ENCODE results near the gene PTTG1.

The PTTG1 gene

GRCh38 chr5:160418561-160419457 lies 2.8 kb upstream of the PTTG1 start, which contains the start of gene SLU7:
TSS of gene SLU7 (minus strand) at chr5:160419081. CDS start at chr5:160415294, 3,787 bp downstream.
- TF ChIP-seq FOXP2 (optimal IDR thresholded peaks at IDR 0.05; ENCODE audit: borderline replicate concordance, extremely low read depth, extremely low read length, insufficient read depth) (peak; percentile 66), SIN3A (IDR thresholded peaks at IDR 0.05; ENCODE audit: borderline replicate concordance, insufficient read depth, low read length) (no peak), POLR2AphosphoS5 (IDR thresholded peaks at IDR 0.05; ENCODE audit: low read depth, low read length) (peak; percentile 77), TAF1 (IDR thresholded peaks at IDR 0.05; ENCODE audit: borderline replicate concordance, insufficient read depth, low read length) (peak; percentile 83; the same call in 1 of the 2 replicates), REST (IDR thresholded peaks at IDR 0.05; ENCODE audit: insufficient read depth in 1 of 2, low read depth in 2 of 2, low read length in 2 of 2) (0 out of 4 replicates have a peak, but pooled peaks of 1 of the 2 experiments have one; percentile 27)

- TF ChIP-seq FOXP2 (optimal IDR thresholded peaks at IDR 0.05; ENCODE audit: borderline replicate concordance, extremely low read depth, extremely low read length, insufficient read depth) (no peak), POLR2AphosphoS5 (IDR thresholded peaks at IDR 0.05; ENCODE audit: low read depth, low read length) (no peak), TAF1 (IDR thresholded peaks at IDR 0.05; ENCODE audit: borderline replicate concordance, insufficient read depth, low read length) (no peak), REST (IDR thresholded peaks at IDR 0.05; ENCODE audit: insufficient read depth in 1 of 2, low read depth in 2 of 2, low read length in 2 of 2) (no peak), SIN3A (IDR thresholded peaks at IDR 0.05; ENCODE audit: borderline replicate concordance, insufficient read depth, low read length) (no peak)
These were observed 2.0 kb upstream of the PTTG1 start for GRCh38 chr5:160419458-160420330.

- TF ChIP-seq POLR2AphosphoS5 (IDR thresholded peaks at IDR 0.05; ENCODE audit: low read depth, low read length): no peak
- no peak for TF ChIP-seq SIN3A (IDR thresholded peaks at IDR 0.05; ENCODE audit: borderline replicate concordance, insufficient read depth, low read length)
- no peak for TF ChIP-seq TAF1 (IDR thresholded peaks at IDR 0.05; ENCODE audit: borderline replicate concordance, insufficient read depth, low read length)
- no peak for TF ChIP-seq REST (IDR thresholded peaks at IDR 0.05; ENCODE audit: insufficient read depth in 1 of 2, low read depth in 2 of 2, low read length in 2 of 2)
- no peak for TF ChIP-seq FOXP2 (optimal IDR thresholded peaks at IDR 0.05; ENCODE audit: borderline replicate concordance, extremely low read depth, extremely low read length, insufficient read depth)
These were observed 1.4 kb upstream of the PTTG1 start for GRCh38 chr5:160420331-160420610.

- TF ChIP-seq SIN3A (IDR thresholded peaks at IDR 0.05; ENCODE audit: borderline replicate concordance, insufficient read depth, low read length) (no peak), POLR2AphosphoS5 (IDR thresholded peaks at IDR 0.05; ENCODE audit: low read depth, low read length) (no peak), FOXP2 (optimal IDR thresholded peaks at IDR 0.05; ENCODE audit: borderline replicate concordance, extremely low read depth, extremely low read length, insufficient read depth) (no peak), REST (IDR thresholded peaks at IDR 0.05; ENCODE audit: insufficient read depth in 1 of 2, low read depth in 2 of 2, low read length in 2 of 2) (no peak), TAF1 (IDR thresholded peaks at IDR 0.05; ENCODE audit: borderline replicate concordance, insufficient read depth, low read length) (no peak)
These were observed 1.4 kb downstream of the PTTG1 start for GRCh38 chr5:160423099-160423498.

All from PFSK-1 (cell line).